ENCODE measurements around the gene IGDCC3.

The IGDCC3 gene

DNA sequence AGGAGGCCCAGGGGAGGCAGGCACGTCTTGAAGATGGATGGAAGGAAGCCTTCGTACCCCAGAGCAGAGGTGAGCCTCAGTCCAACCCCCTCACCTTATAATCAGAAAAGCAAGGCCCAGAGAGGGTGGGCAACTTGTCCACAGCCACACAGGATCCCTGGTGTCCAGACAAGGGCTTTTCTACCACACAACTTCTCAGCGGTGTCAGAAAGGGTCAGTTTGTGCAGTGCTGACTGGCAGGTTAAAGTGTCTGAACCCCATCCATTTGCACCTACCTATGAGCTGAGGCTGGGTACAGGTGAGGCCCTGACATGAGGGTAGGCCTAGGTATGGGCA lies 8.6 kb downstream of the IGDCC3 start:
- WGBS, 2 experiments (ENCODE audit: insufficient coverage in 2 of 2), result 82% methylated on average over 2 of the region's 3 CpGs; no CpG with 5 or more reads in 1 of the 2 experiments
- peak overlapping the region; percentile 85 for H3K27ac ChIP-seq (ENCODE audit: low read depth, low read length, severe bottlenecking)
- no peaks in the 10 kb centered on the region for H3K9me3 ChIP-seq (ENCODE audit: control insufficient read depth, low read length)
- H3K4me1 ChIP-seq (ENCODE audit: control insufficient read depth, insufficient read depth, low read length, poor library complexity, severe bottlenecking), result peaks cover 72% of the 10 kb centered on the region
- peaks cover 49% of the 10 kb centered on the region for H3K36me3 ChIP-seq (ENCODE audit: control insufficient read depth, insufficient read depth, low read length)
- no peak overlapping the region for H3K4me3 ChIP-seq (ENCODE audit: extremely low read depth, insufficient read depth, low read length, poor library complexity, severe bottlenecking)

DNA sequence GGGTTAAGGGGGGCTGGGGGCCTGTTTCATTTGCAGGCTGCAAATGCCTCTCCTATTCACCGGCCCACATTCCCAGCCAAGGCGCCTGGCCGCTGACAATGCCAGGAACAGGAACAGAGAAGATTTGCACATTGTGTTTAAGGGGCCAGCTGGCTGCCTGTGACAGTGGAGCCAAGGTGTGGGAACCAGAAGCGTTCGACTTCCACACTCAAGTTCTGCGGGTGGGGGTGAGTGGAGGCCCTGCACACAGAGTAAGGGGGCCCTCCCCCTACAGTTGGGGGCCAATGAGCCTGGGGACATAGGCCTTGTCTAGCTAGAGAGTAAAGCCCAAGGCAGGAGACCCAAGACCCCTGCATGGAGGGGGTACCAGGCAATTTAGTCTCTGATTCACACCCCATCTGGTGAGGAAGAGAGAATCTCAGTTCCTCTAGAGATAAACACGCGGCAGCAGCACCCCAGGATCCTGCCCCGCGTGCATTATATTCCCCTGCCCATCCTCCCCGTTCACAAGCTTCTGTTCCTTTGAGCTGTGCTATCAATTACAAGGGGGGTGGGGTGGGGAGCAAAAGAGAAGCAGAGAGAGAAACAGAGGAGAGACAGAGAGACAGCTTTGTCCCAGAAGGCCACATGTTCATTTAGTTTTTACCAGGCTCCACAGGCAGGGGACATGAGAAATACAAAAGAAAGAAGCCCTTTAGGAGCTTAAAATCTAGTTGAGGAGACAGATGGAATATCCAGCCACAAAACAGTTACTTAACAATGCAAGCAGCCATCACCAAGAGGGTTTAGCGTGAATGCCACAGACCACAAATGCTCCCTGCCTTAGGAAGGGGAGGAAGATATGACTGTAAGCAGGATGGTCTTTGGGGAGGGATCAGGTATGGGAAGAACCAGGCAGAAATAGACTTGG lies 9.2 kb downstream of the IGDCC3 start:
- H3K9me3 ChIP-seq (ENCODE audit: control insufficient read depth, low read length), result no peaks in the 10 kb centered on the region
- H3K27ac ChIP-seq (ENCODE audit: low read depth, low read length, severe bottlenecking), result peak overlapping the region; percentile 85
- H3K4me1 ChIP-seq (ENCODE audit: control insufficient read depth, insufficient read depth, low read length, poor library complexity, severe bottlenecking), result peaks cover 77% of the 10 kb centered on the region
- 21 to 27% methylated on average over 4 of the region's 12 CpGs for WGBS, 2 experiments (ENCODE audit: insufficient coverage in 2 of 2)
- peaks cover 49% of the 10 kb centered on the region for H3K36me3 ChIP-seq (ENCODE audit: control insufficient read depth, insufficient read depth, low read length)
- no peak overlapping the region for H3K4me3 ChIP-seq (ENCODE audit: extremely low read depth, insufficient read depth, low read length, poor library complexity, severe bottlenecking)

GRCh38 chr15:65366122-65366892 lies 11.5 kb downstream of the IGDCC3 start:
- Histone ChIP-seq H3K36me3 (ENCODE audit: control insufficient read depth, insufficient read depth, low read length) (peaks cover 47% of the 10 kb centered on the region), H3K4me3 (ENCODE audit: extremely low read depth, insufficient read depth, low read length, poor library complexity, severe bottlenecking) (no peak overlapping the region), H3K4me1 (ENCODE audit: control insufficient read depth, insufficient read depth, low read length, poor library complexity, severe bottlenecking) (peaks cover 62% of the 10 kb centered on the region), H3K9me3 (ENCODE audit: control insufficient read depth, low read length) (no peaks in the 10 kb centered on the region), H3K27ac (ENCODE audit: low read depth, low read length, severe bottlenecking) (peak overlapping the region; percentile 23)
- 65 to 87% methylated on average over 5 to 7 of the region's 7 CpGs for WGBS, 2 experiments (ENCODE audit: insufficient coverage in 2 of 2)

DNA sequence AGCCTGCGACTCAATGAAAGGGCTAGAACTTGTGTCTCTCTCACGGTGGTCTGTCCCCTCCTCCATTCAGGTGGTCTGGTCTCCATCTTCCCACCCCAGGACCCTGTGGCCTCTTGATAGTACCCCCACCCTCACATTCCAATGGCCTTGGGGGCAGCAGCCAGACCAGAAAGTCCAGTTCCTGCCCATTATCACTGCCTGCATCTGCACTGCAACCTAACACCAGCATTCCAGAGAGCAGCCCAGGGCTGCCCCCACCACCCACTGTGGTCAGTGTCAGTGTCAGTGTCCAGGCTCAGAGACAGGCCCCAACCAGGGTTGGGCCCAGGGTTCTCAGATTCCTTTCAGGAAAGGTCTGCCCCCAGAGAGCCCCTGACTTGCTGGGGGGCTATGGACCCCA lies 12.6 kb downstream of the IGDCC3 start:
- Histone ChIP-seq H3K9me3 (ENCODE audit: control insufficient read depth, low read length) (no peaks in the 10 kb centered on the region), H3K27ac (ENCODE audit: low read depth, low read length, severe bottlenecking) (peak overlapping the region; percentile 91), H3K4me1 (ENCODE audit: control insufficient read depth, insufficient read depth, low read length, poor library complexity, severe bottlenecking) (peaks cover 62% of the 10 kb centered on the region), H3K4me3 (ENCODE audit: extremely low read depth, insufficient read depth, low read length, poor library complexity, severe bottlenecking) (no peak overlapping the region), H3K36me3 (ENCODE audit: control insufficient read depth, insufficient read depth, low read length) (peaks cover 44% of the 10 kb centered on the region)
- 59 to 61% methylated on average over 2 of the region's 2 CpGs for WGBS, 2 experiments (ENCODE audit: insufficient coverage in 2 of 2)

DNA sequence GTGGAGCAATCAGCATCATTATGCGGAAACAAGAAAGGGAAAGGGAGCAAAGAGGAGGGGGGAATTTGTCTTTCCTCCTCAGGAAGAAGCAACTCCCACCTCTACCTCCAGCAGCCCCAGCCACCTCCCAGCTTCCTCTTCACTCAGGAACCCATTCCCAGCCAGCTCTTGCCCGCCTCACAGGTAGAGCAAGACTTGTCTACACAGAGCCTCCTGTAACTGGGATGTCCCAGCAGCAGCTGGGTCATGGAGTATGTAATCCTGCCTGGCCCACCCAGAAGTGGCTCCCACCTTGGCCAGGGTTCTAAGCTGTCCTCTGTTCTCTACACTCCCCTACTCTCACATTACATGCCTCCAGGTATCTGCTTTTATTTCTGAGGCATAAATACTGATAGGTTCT lies 14.0 kb downstream of the IGDCC3 start:
- Histone ChIP-seq H3K27ac (ENCODE audit: low read depth, low read length, severe bottlenecking) (no peak overlapping the region), H3K9me3 (ENCODE audit: control insufficient read depth, low read length) (no peaks in the 10 kb centered on the region), H3K4me3 (ENCODE audit: extremely low read depth, insufficient read depth, low read length, poor library complexity, severe bottlenecking) (no peak overlapping the region), H3K4me1 (ENCODE audit: control insufficient read depth, insufficient read depth, low read length, poor library complexity, severe bottlenecking) (peaks cover 49% of the 10 kb centered on the region), H3K36me3 (ENCODE audit: control insufficient read depth, insufficient read depth, low read length) (peaks cover 44% of the 10 kb centered on the region)
- WGBS, 2 experiments (ENCODE audit: insufficient coverage in 2 of 2), result 71 to 80% methylated on average over 1 of the region's 2 CpGs

- WGBS, 2 experiments (ENCODE audit: insufficient coverage in 2 of 2), result 92 to 97% methylated on average over 5 of the region's 7 CpGs
Observed at GRCh38 chr15:65363306-65363705, 14.5 kb downstream of the IGDCC3 start.

GRCh38 chr15:65362491-65362890 lies 15.3 kb downstream of the IGDCC3 start:
- Histone ChIP-seq H3K9me3 (ENCODE audit: control insufficient read depth, low read length) (no peaks in the 10 kb centered on the region), H3K27ac (ENCODE audit: low read depth, low read length, severe bottlenecking) (no peak overlapping the region), H3K4me1 (ENCODE audit: control insufficient read depth, insufficient read depth, low read length, poor library complexity, severe bottlenecking) (peaks cover 37% of the 10 kb centered on the region), H3K4me3 (ENCODE audit: extremely low read depth, insufficient read depth, low read length, poor library complexity, severe bottlenecking) (no peak overlapping the region), H3K36me3 (ENCODE audit: control insufficient read depth, insufficient read depth, low read length) (peaks cover 51% of the 10 kb centered on the region)
- WGBS, 2 experiments (ENCODE audit: insufficient coverage in 2 of 2), result 87 to 100% methylated on average over 2 to 5 of the region's 8 CpGs

More at GRCh38 chr15:65363306-65363705, 14.5 kb downstream of the IGDCC3 start:
- Histone ChIP-seq H3K4me1 (ENCODE audit: control insufficient read depth, insufficient read depth, low read length, poor library complexity, severe bottlenecking) (peaks cover 45% of the 10 kb centered on the region), H3K9me3 (ENCODE audit: control insufficient read depth, low read length) (no peaks in the 10 kb centered on the region), H3K27ac (ENCODE audit: low read depth, low read length, severe bottlenecking) (no peak overlapping the region), H3K4me3 (ENCODE audit: extremely low read depth, insufficient read depth, low read length, poor library complexity, severe bottlenecking) (no peak overlapping the region), H3K36me3 (ENCODE audit: control insufficient read depth, insufficient read depth, low read length) (peaks cover 48% of the 10 kb centered on the region)

DNA sequence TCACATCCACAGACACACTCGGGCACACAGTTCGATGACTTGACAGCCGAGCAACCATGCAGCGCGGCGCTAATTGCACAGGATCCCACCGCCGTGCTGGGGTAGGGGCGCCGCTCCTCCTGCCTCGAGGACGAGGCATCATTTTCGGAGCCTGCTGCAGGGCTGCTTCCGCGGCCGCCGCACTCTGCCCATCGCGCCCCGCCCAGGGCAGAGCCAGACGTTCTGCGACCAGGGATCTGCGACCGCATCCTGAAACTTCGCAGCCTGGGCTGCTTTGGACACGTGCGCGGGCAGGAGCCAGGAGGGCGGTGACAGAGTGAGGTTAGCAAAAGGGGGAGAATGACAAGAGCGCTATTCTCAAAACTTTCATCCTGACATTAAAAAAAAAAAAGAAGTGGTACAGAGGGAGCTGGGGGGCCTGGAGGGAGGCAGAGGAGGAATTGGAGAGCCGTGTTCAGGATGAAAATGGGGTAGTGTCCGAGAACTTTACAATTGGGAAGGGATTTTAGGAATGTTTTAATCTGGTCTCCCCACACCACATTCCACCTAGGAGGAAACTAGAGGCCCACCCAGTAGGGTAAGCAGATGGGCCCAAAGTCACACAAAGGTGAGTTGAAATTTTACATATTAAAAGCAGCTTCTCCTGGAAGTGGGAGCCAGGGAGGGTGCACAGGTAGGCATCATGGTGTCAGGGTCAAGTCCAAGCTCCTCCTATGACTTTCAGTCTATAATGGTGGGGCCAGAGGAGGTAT lies 15.9 kb downstream of the IGDCC3 start:
- no peak overlapping the region for H3K4me3 ChIP-seq (ENCODE audit: extremely low read depth, insufficient read depth, low read length, poor library complexity, severe bottlenecking)
- WGBS, 2 experiments (ENCODE audit: insufficient coverage in 2 of 2), result 90 to 96% methylated on average over 20 to 25 of the region's 32 CpGs
- H3K4me1 ChIP-seq (ENCODE audit: control insufficient read depth, insufficient read depth, low read length, poor library complexity, severe bottlenecking), result peaks cover 34% of the 10 kb centered on the region
- H3K36me3 ChIP-seq (ENCODE audit: control insufficient read depth, insufficient read depth, low read length), result peaks cover 51% of the 10 kb centered on the region
- no peak overlapping the region for H3K27ac ChIP-seq (ENCODE audit: low read depth, low read length, severe bottlenecking)
- no peaks in the 10 kb centered on the region for H3K9me3 ChIP-seq (ENCODE audit: control insufficient read depth, low read length)

- Histone ChIP-seq H3K4me1 (ENCODE audit: control insufficient read depth, insufficient read depth, low read length, poor library complexity, severe bottlenecking) (peaks cover 23% of the 10 kb centered on the region), H3K27ac (ENCODE audit: low read depth, low read length, severe bottlenecking) (no peak overlapping the region), H3K36me3 (ENCODE audit: control insufficient read depth, insufficient read depth, low read length) (peaks cover 46% of the 10 kb centered on the region), H3K4me3 (ENCODE audit: extremely low read depth, insufficient read depth, low read length, poor library complexity, severe bottlenecking) (no peak overlapping the region), H3K9me3 (ENCODE audit: control insufficient read depth, low read length) (no peaks in the 10 kb centered on the region)
- WGBS, 2 experiments (ENCODE audit: insufficient coverage in 2 of 2), result no CpG with 5 or more reads among the region's 1 CpG
Observed at GRCh38 chr15:65360506-65360905, 17.3 kb downstream of the IGDCC3 start.

GRCh38 chr15:65355988-65356353 lies 21.8 kb downstream of the IGDCC3 start:
- WGBS, 2 experiments (ENCODE audit: insufficient coverage in 2 of 2), result 4 to 11% methylated on average over 9 to 14 of the region's 17 CpGs
- Histone ChIP-seq H3K9me3 (ENCODE audit: control insufficient read depth, low read length) (peaks cover 19% of the 10 kb centered on the region), H3K4me3 (ENCODE audit: extremely low read depth, insufficient read depth, low read length, poor library complexity, severe bottlenecking) (peak overlapping the region; percentile 36), H3K27ac (ENCODE audit: low read depth, low read length, severe bottlenecking) (peak overlapping the region; percentile 75), H3K4me1 (ENCODE audit: control insufficient read depth, insufficient read depth, low read length, poor library complexity, severe bottlenecking) (peaks cover 5% of the 10 kb centered on the region), H3K36me3 (ENCODE audit: control insufficient read depth, insufficient read depth, low read length) (peaks cover 28% of the 10 kb centered on the region)

Measured in mesodermal cell (in vitro differentiated cells).